ENCODE measurements around the gene PDZD2. TPM values are rescaled to one million over a fixed set of nuclear protein-coding genes. Genes with fewer than 3 reads are reported as not detected.

Gene PDZD2
- total and polyA plus RNA-seq, 4 donors, result 2.8 to 18.0 (median 5.3) TPM

DNA sequence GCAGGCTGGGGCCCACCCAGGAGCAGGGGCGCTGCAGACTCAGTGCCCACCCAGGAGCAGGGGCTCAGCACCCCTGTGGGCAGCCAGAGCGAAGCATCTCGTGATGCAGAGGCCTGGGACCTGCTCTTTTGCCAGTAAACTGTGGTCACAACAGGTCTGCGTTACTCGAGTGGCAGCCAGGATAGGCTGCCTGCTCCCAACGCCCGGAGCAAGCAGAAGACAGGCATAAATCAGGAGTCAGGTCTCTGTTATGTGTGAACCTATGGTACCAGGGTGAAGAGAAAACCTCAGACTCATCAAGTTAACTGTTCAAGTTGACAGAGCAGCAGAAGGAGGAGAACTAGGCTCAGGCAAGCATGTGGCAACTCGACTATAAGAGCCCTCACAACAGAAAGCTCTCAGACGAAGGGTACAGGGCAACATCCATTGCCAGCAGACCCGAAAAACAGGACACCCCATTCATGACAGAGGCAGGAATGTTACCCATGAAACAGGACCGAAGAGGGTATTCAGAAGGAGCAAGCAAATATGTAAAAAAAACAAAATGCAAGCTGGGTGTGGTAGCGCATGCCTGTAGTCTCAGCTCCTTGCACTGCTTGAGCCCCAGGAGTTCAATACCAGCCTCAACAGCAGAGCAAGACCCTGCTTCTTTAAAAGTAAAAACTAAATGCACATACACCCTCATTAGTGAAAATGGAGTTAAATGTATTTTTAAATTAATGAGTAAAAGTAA lies 463.5 kb downstream of the PDZD2 start:
- no peak for DNase-seq
- no peaks in the 10 kb centered on the region for H3K4me1 ChIP-seq (ENCODE audit: control insufficient read depth in 1 of 2, insufficient read depth in 2 of 2, low read length in 2 of 2)
- no peaks in the 10 kb centered on the region for H3K27me3 ChIP-seq (ENCODE audit: control insufficient read depth in 1 of 2, insufficient read depth in 2 of 2, low read length in 1 of 2)
- H3K9me3 ChIP-seq (ENCODE audit: control insufficient read depth, low read length), result no peaks in the 10 kb centered on the region
- peaks cover 0 to 10% of the 10 kb centered on the region in 2 donors for H3K36me3 ChIP-seq (ENCODE audit: control insufficient read depth in 1 of 2, insufficient read depth in 2 of 2, low read length in 1 of 2)
- WGBS, 2 donors, result 75 to 82% methylated on average over 12 of the region's 12 CpGs
- intact Hi-C loops (cut with DNase I), result no loop called here
- H3K27ac ChIP-seq (ENCODE audit: low read depth in 1 of 2, low read length in 2 of 2), result no peak overlapping the region
- no peak overlapping the region for H3K4me3 ChIP-seq (ENCODE audit: low read length in 2 of 2)
- ATAC-seq (ENCODE audit: low FRiP score), result no peak

DNA sequence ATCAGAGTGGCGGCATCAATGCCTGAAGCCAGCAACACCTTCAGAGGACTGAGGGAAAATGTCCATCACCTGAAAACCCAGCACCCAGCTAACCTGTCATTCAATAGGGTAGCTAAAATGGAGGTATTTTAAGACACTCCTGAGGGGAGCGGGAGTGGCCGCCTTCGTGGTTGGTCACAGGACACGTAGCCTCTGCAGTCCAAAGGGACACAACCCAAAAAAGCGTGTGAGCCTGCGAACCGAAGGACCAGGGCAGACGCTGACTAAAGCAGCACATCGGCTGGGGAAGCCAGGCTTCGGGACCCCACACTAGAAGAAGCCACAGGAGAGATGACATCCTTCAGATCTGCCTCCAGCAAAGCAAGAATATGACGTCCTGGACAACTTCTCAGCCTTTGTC lies 464.6 kb downstream of the PDZD2 start:
- Histone ChIP-seq H3K4me3 (ENCODE audit: low read length in 2 of 2) (no peak overlapping the region), H3K27me3 (ENCODE audit: control insufficient read depth in 1 of 2, insufficient read depth in 2 of 2, low read length in 1 of 2) (no peaks in the 10 kb centered on the region), H3K27ac (ENCODE audit: low read depth in 1 of 2, low read length in 2 of 2) (no peak overlapping the region), H3K36me3 (ENCODE audit: control insufficient read depth in 1 of 2, insufficient read depth in 2 of 2, low read length in 1 of 2) (peaks cover 0 to 10% of the 10 kb centered on the region in 2 donors), H3K4me1 (ENCODE audit: control insufficient read depth in 1 of 2, insufficient read depth in 2 of 2, low read length in 2 of 2) (no peaks in the 10 kb centered on the region), H3K9me3 (ENCODE audit: control insufficient read depth, low read length) (no peaks in the 10 kb centered on the region)
- ATAC-seq (ENCODE audit: low FRiP score) (no peak), DNase-seq (no peak)
- intact Hi-C loops (cut with DNase I), result no loop called here
- WGBS, 2 donors, result 95 to 96% methylated on average over 12 of the region's 12 CpGs

DNA sequence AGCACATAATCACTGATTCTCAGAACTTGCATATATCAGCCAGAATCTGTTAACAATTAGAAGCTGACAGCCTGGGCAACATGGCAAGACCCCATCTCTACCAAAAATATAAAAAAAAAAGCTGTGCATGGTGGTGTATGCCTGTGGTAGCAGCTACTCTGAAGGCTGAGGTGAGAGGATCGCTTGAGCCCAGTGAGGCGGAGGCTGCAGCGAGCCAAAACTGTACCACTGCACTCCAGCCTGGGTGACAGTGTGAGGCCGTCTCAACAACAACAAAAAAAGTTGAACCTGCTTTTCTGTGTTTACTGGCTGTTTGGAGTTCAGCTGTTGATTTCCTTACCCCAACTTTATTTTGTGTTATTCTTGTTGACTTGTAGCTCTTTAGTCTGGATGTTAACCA lies 468.4 kb downstream of the PDZD2 start:
- DNase-seq, result no peak
- intact Hi-C loops (cut with DNase I), result no loop called here
- Histone ChIP-seq H3K9me3 (ENCODE audit: control insufficient read depth, low read length) (no peaks in the 10 kb centered on the region), H3K4me1 (ENCODE audit: control insufficient read depth in 1 of 2, insufficient read depth in 2 of 2, low read length in 2 of 2) (no peaks in the 10 kb centered on the region), H3K36me3 (ENCODE audit: control insufficient read depth in 1 of 2, insufficient read depth in 2 of 2, low read length in 1 of 2) (peaks cover 0 to 13% of the 10 kb centered on the region in 2 donors), H3K27me3 (ENCODE audit: control insufficient read depth in 1 of 2, insufficient read depth in 2 of 2, low read length in 1 of 2) (no peaks in the 10 kb centered on the region), H3K4me3 (ENCODE audit: low read length in 2 of 2) (no peak overlapping the region), H3K27ac (ENCODE audit: low read depth in 1 of 2, low read length in 2 of 2) (no peak overlapping the region)
- 92 to 96% methylated on average over 4 of the region's 4 CpGs for WGBS, 2 donors
- ATAC-seq (ENCODE audit: low FRiP score), result no peak

DNA sequence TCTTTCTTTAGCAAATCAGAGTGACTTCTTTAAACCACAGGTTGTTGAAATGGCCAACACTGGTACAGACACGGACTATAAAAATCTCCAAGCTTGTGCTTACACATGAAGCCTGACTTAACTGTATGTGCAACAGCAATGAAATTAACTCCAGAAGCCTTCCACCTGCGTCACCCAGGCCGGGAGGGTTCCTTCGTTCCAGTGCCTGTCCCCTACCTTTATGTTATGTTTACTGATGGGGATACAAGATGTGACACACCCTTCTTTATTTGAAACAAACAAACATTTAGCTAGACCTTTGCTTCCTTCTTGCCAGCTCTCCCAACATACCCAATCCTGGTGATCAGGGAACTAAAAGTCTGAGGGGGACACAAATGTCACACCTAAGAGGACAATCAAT lies 469.2 kb downstream of the PDZD2 start:
- ATAC-seq (ENCODE audit: low FRiP score) (no peak), DNase-seq (no peak)
- Histone ChIP-seq H3K36me3 (ENCODE audit: control insufficient read depth in 1 of 2, insufficient read depth in 2 of 2, low read length in 1 of 2) (peaks cover 0 to 13% of the 10 kb centered on the region in 2 donors), H3K4me3 (ENCODE audit: low read length in 2 of 2) (no peak overlapping the region), H3K27me3 (ENCODE audit: control insufficient read depth in 1 of 2, insufficient read depth in 2 of 2, low read length in 1 of 2) (no peaks in the 10 kb centered on the region), H3K9me3 (ENCODE audit: control insufficient read depth, low read length) (no peaks in the 10 kb centered on the region), H3K27ac (ENCODE audit: low read depth in 1 of 2, low read length in 2 of 2) (no peak overlapping the region), H3K4me1 (ENCODE audit: control insufficient read depth in 1 of 2, insufficient read depth in 2 of 2, low read length in 2 of 2) (no peaks in the 10 kb centered on the region)
- WGBS, 2 donors, result 85 to 89% methylated on average over 4 of the region's 4 CpGs
- intact Hi-C loops (cut with DNase I), result no loop called here

DNA sequence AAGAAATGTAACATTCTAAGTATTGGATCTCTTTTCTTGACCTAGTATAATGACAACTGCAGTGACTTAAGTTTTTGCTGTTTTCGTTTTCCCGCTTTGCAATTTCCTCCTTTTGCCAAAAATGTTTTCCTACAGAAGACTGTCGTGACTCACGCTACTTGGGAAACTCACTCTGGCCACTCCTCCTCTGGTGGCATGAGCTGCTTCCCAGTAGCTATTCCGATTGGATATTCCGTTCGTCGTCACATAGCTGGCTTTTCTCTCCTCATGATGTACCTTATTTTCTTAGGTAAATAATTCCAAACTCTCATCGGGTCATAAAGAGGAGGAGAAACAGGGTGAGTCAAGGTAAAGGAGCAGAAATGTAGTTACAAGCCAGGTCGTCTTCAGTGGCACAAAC lies 470.3 kb downstream of the PDZD2 start:
- WGBS, 2 donors, result 69 to 76% methylated on average over 10 of the region's 10 CpGs

DNA sequence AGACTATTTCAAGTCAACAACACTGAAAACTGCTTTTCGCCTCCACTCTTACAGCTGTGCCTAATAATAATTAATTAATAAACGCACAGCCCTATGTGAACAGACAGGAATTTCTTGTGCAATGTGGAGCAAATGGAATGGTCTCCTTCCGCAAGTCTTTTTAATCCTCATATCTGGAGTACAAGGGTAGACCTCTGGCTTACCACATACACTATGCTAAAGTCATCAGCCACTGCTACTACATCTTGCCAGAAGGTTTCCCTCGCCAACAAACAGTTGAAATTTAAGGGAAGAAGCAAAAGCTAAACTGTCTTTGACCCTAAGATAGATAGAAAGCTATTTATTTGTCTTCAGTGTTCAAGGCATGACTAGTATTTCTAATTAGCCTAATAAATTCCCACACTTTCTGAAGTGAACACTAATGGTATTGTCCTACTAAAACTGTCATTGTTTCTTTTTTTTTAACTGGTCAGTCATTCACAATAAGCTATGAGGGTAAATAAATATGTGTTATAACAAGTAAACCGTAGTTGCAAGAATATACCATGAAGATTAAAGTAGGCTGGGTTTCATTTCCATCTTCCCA lies 471.3 kb downstream of the PDZD2 start:
- intact Hi-C loops (cut with DNase I), result no loop called here
- DNase-seq (no peak), ATAC-seq (ENCODE audit: low FRiP score) (no peak)
- Histone ChIP-seq H3K27ac (ENCODE audit: low read depth in 1 of 2, low read length in 2 of 2) (no peak overlapping the region), H3K36me3 (ENCODE audit: control insufficient read depth in 1 of 2, insufficient read depth in 2 of 2, low read length in 1 of 2) (peaks cover 0 to 11% of the 10 kb centered on the region in 2 donors), H3K4me3 (ENCODE audit: low read length in 2 of 2) (no peak overlapping the region), H3K4me1 (ENCODE audit: control insufficient read depth in 1 of 2, insufficient read depth in 2 of 2, low read length in 2 of 2) (no peaks in the 10 kb centered on the region), H3K9me3 (ENCODE audit: control insufficient read depth, low read length) (no peaks in the 10 kb centered on the region), H3K27me3 (ENCODE audit: control insufficient read depth in 1 of 2, insufficient read depth in 2 of 2, low read length in 1 of 2) (no peaks in the 10 kb centered on the region)
- WGBS, 2 donors, result 92 to 93% methylated on average over 5 of the region's 5 CpGs

More for the DNA sequence above, 470.3 kb downstream of the PDZD2 start:
- Histone ChIP-seq H3K4me3 (ENCODE audit: low read length in 2 of 2) (no peak overlapping the region), H3K4me1 (ENCODE audit: control insufficient read depth in 1 of 2, insufficient read depth in 2 of 2, low read length in 2 of 2) (no peaks in the 10 kb centered on the region), H3K9me3 (ENCODE audit: control insufficient read depth, low read length) (no peaks in the 10 kb centered on the region), H3K36me3 (ENCODE audit: control insufficient read depth in 1 of 2, insufficient read depth in 2 of 2, low read length in 1 of 2) (peaks cover 0 to 11% of the 10 kb centered on the region in 2 donors), H3K27ac (ENCODE audit: low read depth in 1 of 2, low read length in 2 of 2) (no peak overlapping the region), H3K27me3 (ENCODE audit: control insufficient read depth in 1 of 2, insufficient read depth in 2 of 2, low read length in 1 of 2) (no peaks in the 10 kb centered on the region)
- ATAC-seq (ENCODE audit: low FRiP score) (no peak), DNase-seq (no peak)
- intact Hi-C loops (cut with DNase I), result no loop called here

DNA sequence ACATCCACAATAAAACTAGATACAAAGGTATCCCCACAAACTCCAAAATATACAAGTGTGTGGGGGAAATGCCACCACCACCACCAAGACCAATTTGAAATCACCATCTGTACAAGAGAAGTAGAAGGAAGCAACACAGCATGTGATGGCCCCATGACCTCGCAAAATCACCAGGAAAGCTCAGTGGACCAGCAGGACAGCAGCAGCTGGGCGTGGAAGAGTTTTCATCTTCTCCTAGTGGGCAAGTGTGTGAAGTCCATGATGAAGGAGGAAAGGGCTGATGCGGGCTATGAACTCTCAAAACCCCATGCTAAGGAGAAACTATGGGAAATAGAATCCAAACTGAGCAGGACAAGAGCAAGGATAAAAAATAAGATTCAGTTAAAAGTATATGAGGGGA lies 477.1 kb downstream of the PDZD2 start:
- Histone ChIP-seq H3K4me3 (ENCODE audit: low read length in 2 of 2) (no peak overlapping the region), H3K27ac (ENCODE audit: low read depth in 1 of 2, low read length in 2 of 2) (no peak overlapping the region), H3K4me1 (ENCODE audit: control insufficient read depth in 1 of 2, insufficient read depth in 2 of 2, low read length in 2 of 2) (no peaks in the 10 kb centered on the region), H3K27me3 (ENCODE audit: control insufficient read depth in 1 of 2, insufficient read depth in 2 of 2, low read length in 1 of 2) (no peaks in the 10 kb centered on the region), H3K36me3 (ENCODE audit: control insufficient read depth in 1 of 2, insufficient read depth in 2 of 2, low read length in 1 of 2) (peaks cover 0 to 7% of the 10 kb centered on the region in 2 donors), H3K9me3 (ENCODE audit: control insufficient read depth, low read length) (no peaks in the 10 kb centered on the region)
- no peak for DNase-seq
- intact Hi-C loops (cut with DNase I), result no loop called here
- ATAC-seq (ENCODE audit: low FRiP score), result no peak
- WGBS, 2 donors, result 87 to 89% methylated on average over 3 of the region's 3 CpGs

DNA sequence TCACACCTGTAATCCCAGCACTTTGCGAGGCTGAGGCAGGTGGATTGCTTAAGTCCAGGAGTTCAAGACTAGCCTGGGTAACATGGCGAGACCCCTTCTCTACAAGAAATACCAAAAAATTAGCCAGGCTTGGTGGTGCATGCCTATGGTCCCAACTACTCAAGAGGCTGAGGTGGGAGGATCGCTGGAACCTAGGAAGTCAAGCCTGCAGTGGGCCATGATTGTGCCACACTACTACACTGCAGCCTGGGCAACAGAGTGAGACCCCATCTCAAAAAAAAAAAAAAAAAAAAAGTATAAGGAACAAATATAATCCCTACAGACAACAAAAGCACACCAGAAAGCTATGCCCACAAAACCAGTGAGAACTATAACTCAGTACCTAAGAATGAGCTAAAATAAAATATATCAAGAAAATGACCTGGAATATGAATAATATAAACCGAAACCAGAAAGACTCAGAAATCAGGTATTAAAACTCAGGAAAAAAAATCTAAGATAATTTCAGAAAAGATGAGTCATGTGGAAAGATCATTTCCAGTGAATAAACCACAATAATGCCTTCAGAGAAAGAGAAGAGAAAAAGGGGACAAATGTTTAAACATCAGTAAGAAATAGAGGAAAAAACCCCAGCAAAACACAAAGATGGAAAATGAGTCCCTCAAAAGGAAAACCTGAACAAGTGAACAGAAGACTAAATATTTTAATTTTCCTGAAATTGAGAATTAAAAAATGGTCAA lies 477.8 kb downstream of the PDZD2 start:
- intact Hi-C loops (cut with DNase I), result no loop called here
- no peaks in the 10 kb centered on the region for H3K27me3 ChIP-seq (ENCODE audit: control insufficient read depth in 1 of 2, insufficient read depth in 2 of 2, low read length in 1 of 2)
- DNase-seq (no peak), ATAC-seq (ENCODE audit: low FRiP score) (no peak)
- no peak overlapping the region for H3K4me3 ChIP-seq (ENCODE audit: low read length in 2 of 2)
- peaks cover 0 to 4% of the 10 kb centered on the region in 2 donors for H3K36me3 ChIP-seq (ENCODE audit: control insufficient read depth in 1 of 2, insufficient read depth in 2 of 2, low read length in 1 of 2)
- H3K27ac ChIP-seq (ENCODE audit: low read depth in 1 of 2, low read length in 2 of 2), result no peak overlapping the region
- no peaks in the 10 kb centered on the region for H3K4me1 ChIP-seq (ENCODE audit: control insufficient read depth in 1 of 2, insufficient read depth in 2 of 2, low read length in 2 of 2)
- 97 to 99% methylated on average over 4 of the region's 4 CpGs for WGBS, 2 donors
- no peaks in the 10 kb centered on the region for H3K9me3 ChIP-seq (ENCODE audit: control insufficient read depth, low read length)

All from aorta (tissue), 5 donors.